Endothelial cell of umbilical vein (primary cell): Measurements from ENCODE around the gene AHCY. TPM values are rescaled to one million over a fixed set of nuclear protein-coding genes. Genes with fewer than 3 reads are reported as not detected.
"Not testable (repeated sequence)": the region's sequence is repeated elsewhere in the genome, so short reads cannot be mapped to it uniquely, and the experiment has no call there.

Source experiments
- BruUV-seq: library from RNA; stranded (reverse); fragments of 400-500 nt; replicated peaks from 2 replicates; lab custom pipeline; 2021; lab: Mats Ljungman, UMichigan
- CTCF ChIA-PET: fragments of 300-600, 350-600 bp; sonication (Branson Sonifier 250); formaldehyde crosslinking; loops from one replicate; lab custom pipeline; 2021; ENCODE audit warnings: antibody characterized with exemption, inconsistent platforms; lab: Charles Lee
- POLR2A ChIA-PET: fragments of 300-600, 350-600 bp; sonication (Branson Sonifier 250); formaldehyde crosslinking; loops from one replicate; lab custom pipeline; 2021; ENCODE audit warnings: antibody characterized with exemption, inconsistent platforms; lab: Charles Lee
- DNase-seq: peaks from one replicate; pipeline ENCODE4 v3.0.0-alpha.2; 2011; ENCODE audit warnings: low read depth, low spot score
- FAIRE-seq: peaks from 2 replicates; lab custom pipeline; 2011; peaks lifted over from hg19 to GRCh38; lab: Jason Lieb, UNC
- H2AFZ ChIP-seq: 2 replicates; pipeline ENCODE4 v1.6.0; 2012; ENCODE audit warnings: low read depth, low read length, control low read depth, inconsistent platforms
- H3K27ac ChIP-seq: 2 replicates; pipeline ENCODE4 v1.5.1; 2011; ENCODE audit warnings: low read depth, mild to moderate bottlenecking, control low read depth, low read length, moderate library complexity; ENCODE audit not compliant: insufficient read depth
- H3K27me3 ChIP-seq, 2 experiments: 2 replicates each; pipeline versions ENCODE4 v1.6.0 to v1.6.1; 2011; ENCODE audit warnings: low read length in 2 of 2, mixed read lengths in 1 of 2; ENCODE audit not compliant: control insufficient read depth in 2 of 2, insufficient read depth in 2 of 2
- H3K36me3 ChIP-seq, 2 experiments: 2 replicates in 1 of 2; 3 replicates in 1 of 2; pipeline ENCODE4 v1.5.1; 2011; ENCODE audit warnings: low read length in 2 of 2, mild to moderate bottlenecking in 1 of 2, moderate library complexity in 1 of 2; ENCODE audit not compliant: control insufficient read depth in 2 of 2, insufficient read depth in 2 of 2; ENCODE audit errors: extremely low read depth in 1 of 2
- H3K4me1 ChIP-seq: 3 replicates; pipeline ENCODE4 v1.5.1; 2011; ENCODE audit warnings: mild to moderate bottlenecking, low read length; ENCODE audit not compliant: control insufficient read depth, insufficient read depth; ENCODE audit errors: extremely low read depth
- H3K4me2 ChIP-seq: 2 replicates; pipeline ENCODE4 v1.6.1; 2011; ENCODE audit warnings: low read length, control low read depth, mixed read lengths; ENCODE audit not compliant: insufficient read depth
- H3K4me3 ChIP-seq, 3 experiments: fragments of 200-600 bp in 1 of 3; sonication (generic), shearing (Covaris generic) in 1 of 3; replicated peaks in 1 of 3; 2 replicates each; pipeline ENCODE4 v1.5.1; 2011 to 2016; ENCODE audit warnings: control low read depth in 3 of 3, low read length in 3 of 3, mild to moderate bottlenecking in 2 of 3, inconsistent platforms in 1 of 3, low read depth in 1 of 3, moderate library complexity in 1 of 3; ENCODE audit not compliant: insufficient read depth in 1 of 3
- H3K79me2 ChIP-seq: 2 replicates; pipeline ENCODE4 v1.6.0; 2012; ENCODE audit warnings: low read length, inconsistent platforms; ENCODE audit not compliant: control insufficient read depth, insufficient read depth
- H3K9ac ChIP-seq: replicated peaks from 2 replicates; pipeline ENCODE3; 2011; ENCODE audit warnings: low read length, control low read depth; ENCODE audit not compliant: insufficient read depth; ENCODE audit errors: extremely low read depth
- H3K9me1 ChIP-seq: replicated peaks from 3 replicates; pipeline ENCODE4 v1.6.0; 2011; ENCODE audit warnings: mild to moderate bottlenecking, low read length; ENCODE audit not compliant: control insufficient read depth, insufficient read depth; ENCODE audit errors: extremely low read depth
- H3K9me3 ChIP-seq: replicated peaks from 2 replicates; pipeline ENCODE4 v1.5.1; 2012; ENCODE audit warnings: low read length, inconsistent platforms; ENCODE audit not compliant: control insufficient read depth, insufficient read depth
- H4K20me1 ChIP-seq: replicated peaks from 2 replicates; pipeline ENCODE3; 2011; ENCODE audit warnings: mild to moderate bottlenecking, low read length; ENCODE audit not compliant: control insufficient read depth, insufficient read depth; ENCODE audit errors: extremely low read depth
- POLR2A ChIP-seq: IDR thresholded peaks from 2 replicates; pipeline ENCODE4 v1.6.1; 2012; ENCODE audit warnings: low read depth, mild to moderate bottlenecking, control low read depth, low read length
- dilution Hi-C: fragments of 300-500 bp; cut with MboI; formaldehyde crosslinking; loops from one replicate; pipeline ENCODE4 v1.15.0; 2019; ENCODE audit warnings: low sequenced_read_pairs; ENCODE audit not compliant: extremely low pct_ligation_motif_present
- intact Hi-C: fragments of 100-400 bp; cut with micrococcal nuclease; formaldehyde crosslinking; loops from one replicate; pipeline ENCODE4 v1.10.0; 2022
- polyA plus RNA-seq, 4 experiments: library from polyadenylated mRNA; depleted of rRNA in 3 of 4; stranded (reverse) in 3 of 4; unstranded in 1 of 4; fragments of >200 nt; gene quantifications; 2 replicates each; pipeline versions ENCODE4 v1.2.1 to v1.2.3, GENCODE V29; 2011 to 2012; ENCODE audit warnings: missing spikeins in 1 of 4
- total RNA-seq: library from RNA; stranded (reverse); gene quantifications from 2 replicates; pipeline ENCODE4 v1.2.3, GENCODE V29; 2021

AHCY gene
- total and polyA plus RNA-seq, 2 donors (not counting 3 experiments of a cell fraction or from before 2014, with no cell fraction given), result 94.7 to 168 TPM

DNA sequence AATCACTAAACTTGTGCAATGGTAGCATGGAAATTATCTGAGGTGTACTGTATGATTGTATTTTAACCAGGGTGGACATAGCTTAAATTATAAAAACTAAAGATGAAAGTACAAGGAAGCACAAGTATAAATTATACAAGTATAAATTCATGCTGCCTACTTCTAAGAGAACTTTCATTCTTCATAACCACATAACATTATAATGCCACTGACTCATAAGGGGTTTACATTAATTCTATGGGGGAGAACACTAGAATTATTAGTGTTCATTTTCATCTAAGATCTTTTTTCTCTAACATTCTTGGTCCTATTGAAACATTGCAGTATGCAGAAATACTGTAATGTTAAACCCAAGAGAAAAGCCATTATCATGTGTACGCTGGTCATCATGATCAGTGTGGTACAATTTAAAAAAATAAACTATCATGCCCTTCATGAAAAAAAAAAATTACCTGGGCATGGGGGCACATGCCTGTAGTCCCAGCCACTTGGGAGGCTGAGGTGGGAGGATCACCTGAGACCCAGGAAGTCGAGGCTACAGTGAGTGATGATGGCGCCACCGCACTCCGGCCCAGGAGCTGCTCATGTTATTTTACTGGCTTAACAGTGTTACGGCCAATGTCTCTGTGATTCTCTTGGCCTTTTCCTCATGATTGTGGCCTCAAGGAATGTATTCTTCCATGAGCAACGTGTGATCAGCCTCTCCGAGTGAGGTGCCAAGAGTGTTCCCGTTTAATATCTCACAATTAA lies 25.9 kb upstream of the AHCY start:
- no peaks in the 10 kb centered on the region for H3K27me3 ChIP-seq
- peaks cover 9% of the 10 kb centered on the region for H3K4me1 ChIP-seq
- DNase-seq (no peak), FAIRE-seq (no peak)
- H3K4me3 ChIP-seq, result no peak overlapping the region
- POLR2A ChIA-PET, result no interaction called here
- no peaks in the 10 kb centered on the region for H3K36me3 ChIP-seq
- H4K20me1 ChIP-seq, result no peaks in the 10 kb centered on the region
- dilution Hi-C loops, result no loop called here
- H3K27ac ChIP-seq, result no peak overlapping the region
- no peak overlapping the region for H2AFZ ChIP-seq
- no peak overlapping the region for H3K9ac ChIP-seq
- CTCF ChIA-PET, result no interaction called here
- H3K9me3 ChIP-seq, result no peaks in the 10 kb centered on the region
- no peaks in the 10 kb centered on the region for H3K9me1 ChIP-seq
- no TSS peak for BruUV-seq
- intact Hi-C loops, result no loop called here
- no peak overlapping the region for H3K4me2 ChIP-seq
- no peaks in the 10 kb centered on the region for H3K79me2 ChIP-seq
- no peak for TF ChIP-seq POLR2A

GRCh38 chr20:34328207-34328606 lies 25.1 kb upstream of the AHCY start:
- H3K79me2 ChIP-seq, FAIRE-seq, POLR2A ChIA-PET, H2AFZ ChIP-seq, H3K9me1 ChIP-seq, H3K27me3 ChIP-seq, H3K4me2 ChIP-seq, H3K9ac ChIP-seq, DNase-seq, H4K20me1 ChIP-seq, H3K9me3 ChIP-seq, H3K4me3 ChIP-seq, H3K4me1 ChIP-seq, intact Hi-C loops, H3K27ac ChIP-seq, BruUV-seq, dilution Hi-C loops, H3K36me3 ChIP-seq, CTCF ChIA-PET: not testable (repeated sequence)
